NCI-H187 treated with DMSO at 0.1 percent for 48 hours (cell line): ENCODE measurements around the gene RELN.

Experiments used
- DNase-seq: peaks from one replicate; lab custom pipeline; 2025; lab: John Stamatoyannopoulos, UW

Gene RELN

GRCh38 chr7:103989785-103990767 lies 618 bp upstream of the RELN start:
- no peak for DNase-seq

DNA sequence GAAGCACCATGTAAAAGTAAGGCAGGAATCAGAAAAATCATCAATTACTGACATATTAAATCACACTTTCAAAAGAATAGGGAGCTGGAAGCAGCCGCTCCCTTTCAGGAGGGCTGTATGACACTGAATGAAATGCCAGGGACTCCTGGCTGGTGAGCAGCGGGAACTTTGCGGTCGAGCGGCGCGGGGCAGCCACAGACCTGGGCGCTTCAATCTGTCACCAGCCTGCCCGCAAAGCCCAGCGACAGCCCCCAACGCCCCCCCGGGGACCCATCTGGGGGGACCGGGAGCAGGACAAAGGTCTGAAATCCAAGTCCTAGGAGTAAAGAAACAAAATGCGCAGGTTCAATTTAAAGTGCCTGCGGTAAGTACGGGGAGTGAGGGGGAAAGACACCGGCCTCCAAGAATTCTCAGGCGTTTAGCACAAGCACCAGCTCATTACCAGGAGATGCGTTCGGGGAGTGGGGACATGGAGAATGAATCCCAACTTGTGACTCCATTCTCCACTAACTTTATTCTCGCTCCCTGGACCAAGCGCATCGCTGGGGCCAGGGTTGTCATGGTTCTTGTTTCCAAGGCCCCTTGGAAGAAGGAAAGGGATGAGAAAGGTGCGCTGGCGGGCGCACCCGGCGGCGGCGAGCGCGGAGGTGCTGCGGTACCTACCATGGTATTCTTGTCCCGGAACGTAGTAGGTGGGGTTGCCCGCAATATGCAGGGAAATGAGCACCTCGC lies 824 bp downstream of the RELN start:
- DNase-seq, result no peak

- no peak for DNase-seq
Measured at GRCh38 chr7:103987451-103987850, 2.0 kb downstream of the RELN start.

DNA sequence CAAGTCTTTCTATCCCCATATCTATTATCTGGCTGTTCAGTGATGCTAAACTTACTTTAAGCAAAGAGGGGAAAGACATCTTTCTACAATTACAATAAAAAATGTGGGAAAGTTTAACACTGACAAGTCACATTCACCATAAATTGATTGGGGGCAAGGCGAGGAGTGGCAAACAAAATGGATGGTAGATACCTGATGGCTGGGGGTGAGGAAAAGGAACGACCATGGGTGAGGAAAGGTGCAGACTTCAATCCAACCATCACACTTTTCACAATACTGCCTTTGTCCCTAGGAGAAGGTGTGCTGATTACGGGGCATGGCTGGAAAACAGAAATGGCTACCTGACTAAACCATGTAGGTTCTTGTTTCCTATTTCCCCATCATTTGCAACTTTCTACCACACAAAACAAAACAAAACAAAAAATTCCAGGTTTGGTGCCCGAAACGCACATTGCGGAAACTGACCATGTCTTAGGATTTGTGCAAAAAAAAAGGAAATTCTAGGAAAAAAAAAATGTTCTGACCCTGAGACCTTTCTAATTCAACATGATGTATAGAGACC lies 3.8 kb downstream of the RELN start:
- DNase-seq, result no peak

DNA sequence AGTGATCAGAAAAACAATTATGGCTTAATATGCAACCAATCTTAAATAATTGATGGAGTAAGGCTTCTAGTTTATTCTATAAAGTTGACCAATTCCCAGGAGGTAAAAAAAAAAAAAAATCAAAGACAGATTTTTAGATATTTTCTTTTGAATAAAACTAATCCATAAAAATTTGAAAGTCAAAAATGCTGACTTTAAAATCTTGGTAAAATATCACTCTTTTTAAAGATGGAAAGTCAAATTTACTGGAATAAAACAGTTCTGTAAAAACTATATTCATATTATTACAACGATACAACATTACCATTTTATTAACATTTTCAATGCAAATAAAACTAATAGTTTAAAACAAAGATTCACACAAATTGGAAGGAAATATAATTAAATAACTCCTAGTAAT lies 5.4 kb downstream of the RELN start:
- no peak for DNase-seq

GRCh38 chr7:103983201-103983977 lies 6.1 kb downstream of the RELN start:
- DNase-seq, result no peak

GRCh38 chr7:103981003-103981423 lies 8.4 kb downstream of the RELN start:
- no peak for DNase-seq

DNA sequence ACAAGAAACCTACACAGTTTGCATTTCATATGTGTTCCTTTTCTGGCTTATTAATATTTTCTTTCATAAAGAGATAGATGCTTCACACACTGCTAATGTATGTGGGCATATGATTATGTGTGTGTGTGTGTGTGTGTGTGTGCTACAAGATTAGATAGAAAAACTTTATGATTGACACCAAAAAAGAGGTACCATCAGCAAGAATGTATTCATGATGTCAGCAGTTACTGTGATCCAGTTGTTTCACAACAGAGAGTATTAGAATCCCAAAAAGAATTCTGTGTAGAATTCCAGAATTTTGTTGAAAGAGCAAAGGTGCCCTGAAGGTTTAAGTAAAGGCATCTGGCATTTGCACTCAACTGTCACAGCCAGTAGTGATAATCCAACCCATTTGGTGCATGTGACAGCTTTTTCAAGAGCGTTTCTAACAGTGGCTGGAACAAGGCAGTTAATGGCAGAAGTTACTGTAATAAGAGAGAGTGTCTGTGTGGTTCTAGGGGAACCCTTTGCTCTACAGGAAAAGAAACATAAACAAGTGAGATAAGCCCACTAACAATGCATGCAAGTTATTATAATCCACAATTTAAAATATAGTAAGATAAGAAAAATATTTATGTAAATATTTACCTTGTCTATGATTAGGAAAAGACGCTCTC lies 16.6 kb downstream of the RELN start:
- no peak for DNase-seq

DNA sequence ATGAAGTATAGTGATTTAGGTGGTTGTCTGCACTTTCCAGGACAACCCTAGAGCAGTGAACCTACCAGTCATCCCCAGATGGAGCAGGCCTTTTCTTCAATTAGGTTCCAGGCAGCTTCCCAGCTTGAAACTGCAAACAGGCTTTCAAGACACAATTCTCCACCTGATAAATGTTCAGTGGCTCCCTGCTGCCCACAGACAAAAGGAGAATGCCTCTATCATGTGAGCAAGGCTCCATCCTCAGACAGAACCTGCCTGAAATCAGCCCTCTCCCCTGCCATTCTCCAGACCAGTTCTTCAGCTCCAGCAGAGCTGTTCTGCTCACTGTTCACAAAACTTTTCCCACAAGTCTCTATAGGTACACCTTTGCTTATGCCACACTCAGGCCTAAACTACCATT lies 22.1 kb downstream of the RELN start:
- no peak for DNase-seq

- DNase-seq, result no peak
Measured at GRCh38 chr7:103966593-103967277, 22.7 kb downstream of the RELN start.

DNA sequence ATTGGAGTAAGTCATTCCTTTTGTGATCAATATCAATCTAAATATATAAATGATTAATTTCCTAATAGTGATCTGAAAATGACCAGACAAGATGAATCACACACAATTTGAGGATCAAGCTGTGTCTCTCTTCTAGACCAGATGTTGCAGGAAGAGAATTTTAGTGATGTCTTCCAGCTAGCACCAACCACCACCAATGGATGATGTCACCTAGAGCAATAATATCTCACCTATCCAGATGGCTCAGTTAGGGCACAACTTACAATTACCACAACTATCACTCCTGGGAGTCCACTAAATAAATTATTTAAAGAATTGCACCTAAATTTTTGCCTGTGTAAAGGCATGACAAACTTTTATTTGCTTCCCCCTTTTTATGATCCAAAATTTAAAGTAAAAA lies 25.2 kb downstream of the RELN start:
- DNase-seq, result no peak

DNA sequence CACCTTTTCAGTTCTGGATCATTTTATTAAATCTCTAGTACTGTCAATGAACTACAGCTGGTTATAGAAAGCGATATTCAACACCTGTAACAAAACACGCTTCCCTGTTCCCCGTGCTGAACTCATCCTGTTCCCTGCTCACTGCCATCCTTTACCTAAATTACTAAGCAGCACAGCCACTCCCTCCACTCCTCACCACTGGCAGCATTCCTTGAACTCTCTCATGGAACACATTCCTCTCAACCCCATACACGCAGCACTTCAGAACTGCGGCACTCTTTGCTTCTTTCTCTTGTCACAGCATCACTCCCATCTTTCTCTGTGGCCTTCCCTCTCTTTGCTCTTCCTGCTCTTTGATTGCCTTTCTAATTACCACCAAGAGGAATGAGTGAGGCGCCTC lies 27.4 kb downstream of the RELN start:
- DNase-seq, result no peak

- no peak for DNase-seq
Measured at GRCh38 chr7:103958284-103958818, 31.1 kb downstream of the RELN start.

DNA sequence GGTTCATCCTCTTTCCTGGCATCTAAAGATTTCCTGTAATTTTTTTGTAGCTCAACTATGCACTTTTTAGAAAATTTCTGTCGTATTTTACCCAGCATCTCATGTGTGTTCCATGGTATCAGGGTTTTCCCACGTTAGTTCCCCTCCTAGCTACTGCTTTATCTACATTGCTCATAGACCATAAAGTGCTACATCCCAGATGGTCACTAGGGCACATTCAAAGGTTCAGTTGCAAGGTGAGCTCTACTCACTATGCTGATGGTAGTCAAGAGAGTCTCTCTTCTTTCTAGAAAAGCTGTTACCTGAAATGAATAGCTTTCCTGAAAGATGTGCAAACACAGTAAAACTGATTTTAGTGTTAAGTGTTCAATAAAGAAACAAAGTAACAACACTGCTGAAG lies 33.5 kb downstream of the RELN start:
- DNase-seq, result no peak

- no peak for DNase-seq
Measured at GRCh38 chr7:103952408-103952807, 37.0 kb downstream of the RELN start.

DNA sequence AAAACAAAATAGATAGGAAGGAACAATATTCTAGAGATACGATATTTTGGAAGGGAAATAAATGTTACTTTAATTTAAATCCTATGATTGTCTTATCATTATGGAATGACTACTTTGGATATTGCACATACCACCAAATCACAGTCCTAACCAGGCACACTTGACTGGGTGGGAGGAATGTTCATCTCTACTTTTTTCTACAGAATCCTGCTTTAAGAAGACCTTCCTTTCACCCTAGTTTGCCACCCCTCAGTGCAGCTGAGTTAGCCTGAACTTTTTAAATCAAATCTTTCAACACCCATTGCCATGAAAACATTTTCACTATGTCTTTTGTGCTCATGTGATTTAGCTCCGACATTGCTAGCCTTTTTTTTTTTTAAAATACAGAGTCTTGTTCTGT lies 38.1 kb downstream of the RELN start:
- DNase-seq, result no peak

DNA sequence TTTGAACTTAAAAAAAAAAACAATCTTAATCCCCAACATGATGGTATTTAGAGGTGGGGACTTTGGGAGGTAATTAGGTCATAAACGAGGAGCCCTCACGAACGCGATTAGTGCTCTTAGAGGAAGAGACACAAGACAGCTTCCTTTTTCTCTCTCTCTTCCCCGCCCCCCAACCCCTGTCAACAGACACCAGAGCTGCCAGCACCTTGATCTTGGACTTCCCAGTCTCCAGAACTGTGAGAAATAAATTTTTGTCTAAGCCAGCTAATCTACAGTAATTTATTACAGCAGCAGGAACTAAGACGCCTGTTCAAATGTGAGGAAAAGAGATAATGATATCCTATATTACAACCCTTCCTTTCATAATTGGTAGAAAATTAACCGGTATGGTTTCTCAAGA lies 40.1 kb downstream of the RELN start:
- DNase-seq, result no peak

- DNase-seq, result no peak
Measured at GRCh38 chr7:103947026-103947655, 42.3 kb downstream of the RELN start.

DNA sequence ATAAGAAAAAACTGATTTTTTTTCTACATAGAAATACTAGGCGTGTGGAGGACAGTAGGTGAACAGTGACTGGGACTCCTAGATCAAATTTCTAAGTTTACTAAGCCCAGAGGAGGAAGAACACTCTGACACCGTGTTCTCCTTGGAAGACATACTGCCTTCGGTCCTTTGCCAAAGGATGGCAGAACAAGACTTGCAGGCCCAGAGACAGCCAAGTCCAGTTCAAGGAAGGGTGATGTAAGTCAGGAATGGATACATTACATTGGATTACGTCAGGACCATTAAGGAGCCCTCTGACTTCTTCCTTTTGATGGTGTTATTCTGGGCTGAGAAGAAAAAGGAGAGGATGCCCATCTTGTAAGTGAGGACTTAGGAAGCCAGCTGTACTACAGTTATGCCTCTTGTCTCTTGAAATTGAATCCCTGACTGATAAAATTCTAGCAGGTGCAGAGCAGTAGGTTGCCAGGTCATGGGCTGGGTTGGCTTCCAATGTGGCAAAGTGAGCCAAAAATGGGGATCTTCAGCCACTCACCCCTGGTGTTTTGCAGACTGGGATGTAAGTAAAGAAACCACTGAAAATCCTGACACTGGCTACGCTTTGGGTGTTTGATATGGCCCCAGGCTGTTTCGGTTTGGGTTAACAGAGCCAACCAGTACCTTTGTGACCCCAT lies 45.1 kb downstream of the RELN start:
- DNase-seq, result no peak

GRCh38 chr7:103941976-103942375 lies 47.5 kb downstream of the RELN start:
- no peak for DNase-seq
